Activated naive CD8-positive, alpha-beta T cell (primary cell): Measurements from ENCODE around the gene OR8D1.
"Not testable (repeated sequence)": the region's sequence is repeated elsewhere in the genome, so short reads cannot be mapped to it uniquely, and the experiment has no call there.

ENCODE experiments used
- H3K27ac Mint-ChIP-seq: one replicate; pipeline ENCODE4 v1.8.0; 2021; ENCODE audit warnings: mixed read lengths
- H3K27me3 Mint-ChIP-seq: one replicate; pipeline ENCODE4 v1.8.0; 2021; ENCODE audit warnings: mixed read lengths
- H3K36me3 Mint-ChIP-seq: one replicate; pipeline ENCODE4 v1.8.0; 2021; ENCODE audit warnings: mixed read lengths
- H3K4me1 Mint-ChIP-seq: one replicate; pipeline ENCODE4 v1.8.0; 2021; ENCODE audit warnings: low read depth, mixed read lengths
- H3K4me3 Mint-ChIP-seq: one replicate; pipeline ENCODE4 v1.8.0; 2021; ENCODE audit warnings: mild to moderate bottlenecking, mixed read lengths
- H3K9me3 Mint-ChIP-seq: one replicate; pipeline ENCODE4 v1.8.0; 2021; ENCODE audit warnings: low read depth, mixed read lengths

The OR8D1 gene

GRCh38 chr11:124310721-124311120, 3.0 kb downstream of the OR8D1 start:
- Mint-ChIP-seq H3K4me1 (no peaks in the 10 kb centered on the region), H3K36me3 (no peaks in the 10 kb centered on the region), H3K4me3 (no peak overlapping the region), H3K27me3 (no peaks in the 10 kb centered on the region), H3K27ac (no peak overlapping the region), H3K9me3 (no peaks in the 10 kb centered on the region)

- no peaks in the 10 kb centered on the region for H3K9me3 Mint-ChIP-seq
- no peaks in the 10 kb centered on the region for H3K4me1 Mint-ChIP-seq
- peaks cover 2% of the 10 kb centered on the region for H3K27me3 Mint-ChIP-seq
- H3K27ac Mint-ChIP-seq, result no peak overlapping the region
- no peak overlapping the region for H3K4me3 Mint-ChIP-seq
- H3K36me3 Mint-ChIP-seq, result no peaks in the 10 kb centered on the region
These were observed 6.7 kb downstream of the OR8D1 start for GRCh38 chr11:124307093-124307492.

- H3K36me3 Mint-ChIP-seq, result no peaks in the 10 kb centered on the region
- no peak overlapping the region for H3K4me3 Mint-ChIP-seq
- H3K9me3 Mint-ChIP-seq, result no peaks in the 10 kb centered on the region
- no peak overlapping the region for H3K27ac Mint-ChIP-seq
- H3K4me1 Mint-ChIP-seq, result no peaks in the 10 kb centered on the region
- peaks cover 2% of the 10 kb centered on the region for H3K27me3 Mint-ChIP-seq
These were observed 11.2 kb downstream of the OR8D1 start for GRCh38 chr11:124302347-124303125.

GRCh38 chr11:124301548-124301947, 12.2 kb downstream of the OR8D1 start:
- Mint-ChIP-seq H3K36me3 (no peaks in the 10 kb centered on the region), H3K27me3 (peaks cover 2% of the 10 kb centered on the region), H3K27ac (no peak overlapping the region), H3K4me1 (no peaks in the 10 kb centered on the region), H3K4me3 (no peak overlapping the region), H3K9me3 (no peaks in the 10 kb centered on the region)

- Mint-ChIP-seq H3K9me3 (no peaks in the 10 kb centered on the region), H3K4me3 (no peak overlapping the region), H3K27ac (no peak overlapping the region), H3K36me3 (no peaks in the 10 kb centered on the region), H3K4me1 (no peaks in the 10 kb centered on the region), H3K27me3 (no peaks in the 10 kb centered on the region)
These were observed 15.8 kb downstream of the OR8D1 start for GRCh38 chr11:124297921-124298320.

GRCh38 chr11:124296016-124296415, 17.7 kb downstream of the OR8D1 start:
- Mint-ChIP-seq H3K9me3 (no peaks in the 10 kb centered on the region), H3K36me3 (no peaks in the 10 kb centered on the region), H3K27ac (no peak overlapping the region), H3K4me3 (no peak overlapping the region), H3K27me3 (no peaks in the 10 kb centered on the region), H3K4me1 (no peaks in the 10 kb centered on the region)

- H3K27ac Mint-ChIP-seq, result no peak overlapping the region
- no peaks in the 10 kb centered on the region for H3K27me3 Mint-ChIP-seq
- H3K4me3 Mint-ChIP-seq, result no peak overlapping the region
- H3K4me1 Mint-ChIP-seq, result no peaks in the 10 kb centered on the region
- H3K9me3 Mint-ChIP-seq, result peaks cover 2% of the 10 kb centered on the region
- no peaks in the 10 kb centered on the region for H3K36me3 Mint-ChIP-seq
These were observed 19.1 kb downstream of the OR8D1 start for GRCh38 chr11:124294687-124295086.

GRCh38 chr11:124285610-124286344, 28.0 kb downstream of the OR8D1 start:
- no peak overlapping the region for H3K4me3 Mint-ChIP-seq
- no peaks in the 10 kb centered on the region for H3K4me1 Mint-ChIP-seq
- H3K27ac Mint-ChIP-seq, result no peak overlapping the region
- no peaks in the 10 kb centered on the region for H3K36me3 Mint-ChIP-seq
- H3K27me3 Mint-ChIP-seq, result no peaks in the 10 kb centered on the region
- H3K9me3 Mint-ChIP-seq, result peaks cover 21% of the 10 kb centered on the region

GRCh38 chr11:124278261-124278660, 35.5 kb downstream of the OR8D1 start:
- H3K4me1 Mint-ChIP-seq, result no peaks in the 10 kb centered on the region
- no peaks in the 10 kb centered on the region for H3K36me3 Mint-ChIP-seq
- H3K4me3 Mint-ChIP-seq, result no peak overlapping the region
- no peaks in the 10 kb centered on the region for H3K27me3 Mint-ChIP-seq
- peaks cover 9% of the 10 kb centered on the region for H3K9me3 Mint-ChIP-seq
- H3K27ac Mint-ChIP-seq, result no peak overlapping the region

- Mint-ChIP-seq H3K9me3 (peaks cover 9% of the 10 kb centered on the region), H3K27me3 (no peaks in the 10 kb centered on the region), H3K4me3 (no peak overlapping the region), H3K27ac (no peak overlapping the region), H3K4me1 (no peaks in the 10 kb centered on the region), H3K36me3 (no peaks in the 10 kb centered on the region)
These were observed 35.9 kb downstream of the OR8D1 start for GRCh38 chr11:124277804-124278203.

- Mint-ChIP-seq H3K27me3 (no peaks in the 10 kb centered on the region), H3K9me3 (peaks cover 9% of the 10 kb centered on the region), H3K27ac (no peak overlapping the region), H3K4me1 (no peaks in the 10 kb centered on the region), H3K4me3 (no peak overlapping the region), H3K36me3 (no peaks in the 10 kb centered on the region)
These were observed 36.5 kb downstream of the OR8D1 start for GRCh38 chr11:124277207-124277606.

- H3K27me3 Mint-ChIP-seq, result no peaks in the 10 kb centered on the region
- no peaks in the 10 kb centered on the region for H3K4me1 Mint-ChIP-seq
- no peaks in the 10 kb centered on the region for H3K36me3 Mint-ChIP-seq
- H3K9me3 Mint-ChIP-seq, result no peaks in the 10 kb centered on the region
- H3K27ac Mint-ChIP-seq, result no peak overlapping the region
- H3K4me3 Mint-ChIP-seq, result no peak overlapping the region
These were observed 37.7 kb downstream of the OR8D1 start for GRCh38 chr11:124276081-124276480.

- Mint-ChIP-seq H3K36me3 (no peaks in the 10 kb centered on the region), H3K4me3 (no peak overlapping the region), H3K27me3 (no peaks in the 10 kb centered on the region), H3K27ac (no peak overlapping the region), H3K4me1 (no peaks in the 10 kb centered on the region), H3K9me3 (no peaks in the 10 kb centered on the region)
These were observed 39.7 kb downstream of the OR8D1 start for GRCh38 chr11:124274000-124274399.

GRCh38 chr11:124270886-124271285, 42.9 kb downstream of the OR8D1 start:
- not testable (repeated sequence) for H3K4me3 Mint-ChIP-seq, H3K9me3 Mint-ChIP-seq, H3K4me1 Mint-ChIP-seq, H3K36me3 Mint-ChIP-seq, H3K27me3 Mint-ChIP-seq, H3K27ac Mint-ChIP-seq

GRCh38 chr11:124265041-124265440, 48.7 kb downstream of the OR8D1 start:
- not testable (repeated sequence) for H3K27ac Mint-ChIP-seq, H3K4me3 Mint-ChIP-seq, H3K4me1 Mint-ChIP-seq, H3K36me3 Mint-ChIP-seq, H3K9me3 Mint-ChIP-seq, H3K27me3 Mint-ChIP-seq

- H3K27me3 Mint-ChIP-seq, result peaks cover 5% of the 10 kb centered on the region
- H3K27ac Mint-ChIP-seq, result no peak within 1 kb of the TSS
- no peaks in the 10 kb centered on the region for H3K36me3 Mint-ChIP-seq
- H3K4me3 Mint-ChIP-seq, result no peak within 1 kb of the TSS
- no peaks in the 10 kb centered on the region for H3K4me1 Mint-ChIP-seq
- H3K9me3 Mint-ChIP-seq, result no peaks in the 10 kb centered on the region
These were observed 57.7 kb downstream of the OR8D1 start, which contains the start of gene OR8G5 for GRCh38 chr11:124256076-124256475. Gene OR8G5 (plus strand): TSS chr11:124256376. CDS start chr11:124264932, 8,556 bp downstream.
